ENCODE results near the gene SCAMP1.

DNA sequence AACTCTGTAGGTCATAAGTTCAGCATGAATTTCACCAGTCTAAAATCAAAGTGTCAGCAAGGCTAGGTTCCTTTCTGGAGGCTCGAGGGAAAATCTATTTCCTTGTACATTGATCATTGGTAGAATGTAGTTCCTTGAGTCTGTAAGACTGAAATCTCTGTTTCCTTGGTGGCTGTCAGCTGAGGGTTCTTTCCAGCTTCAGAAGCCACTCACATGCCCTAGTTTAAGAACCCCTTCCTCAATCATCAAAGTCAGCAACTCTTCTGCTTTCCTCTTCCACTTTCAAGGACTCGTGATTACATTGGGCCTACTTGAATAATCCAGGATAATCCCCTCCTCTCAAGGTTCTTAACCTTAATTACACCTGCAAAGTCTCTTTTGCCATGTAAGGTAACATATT lies 4.9 kb upstream of the SCAMP1 start:
- TF ChIP-seq, protein P1, sequence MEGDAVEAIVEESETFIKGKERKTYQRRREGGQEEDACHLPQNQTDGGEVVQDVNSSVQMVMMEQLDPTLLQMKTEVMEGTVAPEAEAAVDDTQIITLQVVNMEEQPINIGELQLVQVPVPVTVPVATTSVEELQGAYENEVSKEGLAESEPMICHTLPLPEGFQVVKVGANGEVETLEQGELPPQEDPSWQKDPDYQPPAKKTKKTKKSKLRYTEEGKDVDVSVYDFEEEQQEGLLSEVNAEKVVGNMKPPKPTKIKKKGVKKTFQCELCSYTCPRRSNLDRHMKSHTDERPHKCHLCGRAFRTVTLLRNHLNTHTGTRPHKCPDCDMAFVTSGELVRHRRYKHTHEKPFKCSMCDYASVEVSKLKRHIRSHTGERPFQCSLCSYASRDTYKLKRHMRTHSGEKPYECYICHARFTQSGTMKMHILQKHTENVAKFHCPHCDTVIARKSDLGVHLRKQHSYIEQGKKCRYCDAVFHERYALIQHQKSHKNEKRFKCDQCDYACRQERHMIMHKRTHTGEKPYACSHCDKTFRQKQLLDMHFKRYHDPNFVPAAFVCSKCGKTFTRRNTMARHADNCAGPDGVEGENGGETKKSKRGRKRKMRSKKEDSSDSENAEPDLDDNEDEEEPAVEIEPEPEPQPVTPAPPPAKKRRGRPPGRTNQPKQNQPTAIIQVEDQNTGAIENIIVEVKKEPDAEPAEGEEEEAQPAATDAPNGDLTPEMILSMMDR (IDR thresholded peaks at IDR 0.05): no peak
- no peak for TF ChIP-seq POLR2A (IDR thresholded peaks at IDR 0.05)

Measured in lower leg skin (tissue), 3 donors.